MCF 10A (cell line): ENCODE data around the gene TIAM2. TPM values are rescaled to one million over a fixed set of nuclear protein-coding genes. Genes with fewer than 3 reads are reported as not detected.

ENCODE experiments used
- BruUV-seq: library from RNA; stranded (reverse); fragments of 400-500 nt; replicated peaks from 2 replicates; lab custom pipeline; 2021; lab: Mats Ljungman, UMichigan
- CTCF ChIA-PET: fragments of 300-600 bp; sonication (Branson Sonifier 250); formaldehyde crosslinking; extraction: SDS; loops from one replicate; lab custom pipeline; 2021; ENCODE audit warnings: antibody characterized with exemption, inconsistent platforms; lab: Yijun Ruan, JAX
- POLR2A ChIA-PET: fragments of 300-600, 350-650 bp; sonication (Branson Sonifier 250); formaldehyde crosslinking; extraction: SDS; loops from one replicate; lab custom pipeline; 2020; ENCODE audit warnings: antibody characterized with exemption, inconsistent platforms; lab: Yijun Ruan, JAX
- DNase-seq: peaks from one replicate; pipeline ENCODE4 v3.0.0-alpha.2; 2018; ENCODE audit not compliant: unreplicated experiment
- H3K27ac Mint-ChIP-seq: one replicate; pipeline ENCODE4 v1.8.0; 2022; ENCODE audit warnings: mild to moderate bottlenecking, low read depth, mixed read lengths; ENCODE audit not compliant: unreplicated experiment
- H3K27me3 Mint-ChIP-seq: one replicate; pipeline ENCODE4 v1.8.0; 2022; ENCODE audit warnings: mixed read lengths; ENCODE audit not compliant: insufficient read depth, unreplicated experiment
- H3K36me3 Mint-ChIP-seq: one replicate; pipeline ENCODE4 v1.8.0; 2022; ENCODE audit warnings: mild to moderate bottlenecking, moderate library complexity, mixed read lengths; ENCODE audit not compliant: insufficient read depth, unreplicated experiment
- H3K4me1 Mint-ChIP-seq: one replicate; pipeline ENCODE4 v1.8.0; 2022; ENCODE audit warnings: mixed read lengths; ENCODE audit not compliant: insufficient read depth, unreplicated experiment
- H3K4me3 Mint-ChIP-seq: one replicate; pipeline ENCODE4 v1.8.0; 2022; ENCODE audit warnings: mild to moderate bottlenecking, moderate library complexity, mixed read lengths; ENCODE audit not compliant: unreplicated experiment
- H3K9me3 Mint-ChIP-seq: one replicate; pipeline ENCODE4 v1.8.0; 2022; ENCODE audit warnings: mixed read lengths; ENCODE audit not compliant: unreplicated experiment
- intact Hi-C: fragments of 100-400 bp; cut with micrococcal nuclease; formaldehyde crosslinking; loops from 2 replicates; pipeline ENCODE4 v1.14.1; 2022
- total RNA-seq: library from RNA; stranded (reverse); gene quantifications from 2 replicates; pipeline ENCODE4 v1.2.3, GENCODE V29; 2022
- TF ChIP-seq, protein P1 (sequence below): fragments of 200-600 bp; IDR thresholded peaks from one replicate; pipeline ENCODE4 v1.8.0; 2022; ENCODE audit warnings: antibody characterized with exemption, mild to moderate bottlenecking; ENCODE audit not compliant: unreplicated experiment

TIAM2 gene
- total RNA-seq, 1 experiment from 2014 or later: 3.1 TPM

DNA sequence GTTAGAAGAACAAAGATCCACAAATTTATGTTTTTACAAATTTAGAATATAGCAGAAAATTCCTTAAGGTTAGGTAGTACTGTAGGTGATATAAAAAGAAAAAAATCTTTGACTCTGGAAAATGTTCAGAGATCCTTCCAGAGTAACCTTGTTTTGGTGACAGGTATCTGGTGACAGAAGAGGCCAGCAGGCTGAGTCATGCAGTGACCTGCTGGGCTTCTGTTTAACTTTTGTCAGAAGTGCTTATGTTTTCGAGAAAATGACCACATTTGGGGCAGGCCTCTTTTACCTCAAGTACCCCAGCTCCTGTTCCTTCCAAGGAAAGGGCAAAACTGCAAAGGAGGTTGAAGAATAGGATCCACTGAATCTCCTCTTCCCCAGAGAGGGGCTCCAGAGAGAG lies 258.2 kb downstream of the TIAM2 start:
- Mint-ChIP-seq H3K4me3 (no peak overlapping the region), H3K9me3 (no peaks in the 10 kb centered on the region), H3K36me3 (peaks cover 51% of the 10 kb centered on the region), H3K27me3 (no peaks in the 10 kb centered on the region), H3K4me1 (no peaks in the 10 kb centered on the region), H3K27ac (no peak overlapping the region)
- intact Hi-C loops: no loop called here
- no peak for DNase-seq
- POLR2A ChIA-PET: no interaction called here
- CTCF ChIA-PET: interaction anchor here (0.6 kb wide), 1 partner anchor 40 kb away, joined by 3 read pairs; no protein-coding TSS in a partner anchor
- no TSS peak for BruUV-seq
- TF ChIP-seq, protein P1, sequence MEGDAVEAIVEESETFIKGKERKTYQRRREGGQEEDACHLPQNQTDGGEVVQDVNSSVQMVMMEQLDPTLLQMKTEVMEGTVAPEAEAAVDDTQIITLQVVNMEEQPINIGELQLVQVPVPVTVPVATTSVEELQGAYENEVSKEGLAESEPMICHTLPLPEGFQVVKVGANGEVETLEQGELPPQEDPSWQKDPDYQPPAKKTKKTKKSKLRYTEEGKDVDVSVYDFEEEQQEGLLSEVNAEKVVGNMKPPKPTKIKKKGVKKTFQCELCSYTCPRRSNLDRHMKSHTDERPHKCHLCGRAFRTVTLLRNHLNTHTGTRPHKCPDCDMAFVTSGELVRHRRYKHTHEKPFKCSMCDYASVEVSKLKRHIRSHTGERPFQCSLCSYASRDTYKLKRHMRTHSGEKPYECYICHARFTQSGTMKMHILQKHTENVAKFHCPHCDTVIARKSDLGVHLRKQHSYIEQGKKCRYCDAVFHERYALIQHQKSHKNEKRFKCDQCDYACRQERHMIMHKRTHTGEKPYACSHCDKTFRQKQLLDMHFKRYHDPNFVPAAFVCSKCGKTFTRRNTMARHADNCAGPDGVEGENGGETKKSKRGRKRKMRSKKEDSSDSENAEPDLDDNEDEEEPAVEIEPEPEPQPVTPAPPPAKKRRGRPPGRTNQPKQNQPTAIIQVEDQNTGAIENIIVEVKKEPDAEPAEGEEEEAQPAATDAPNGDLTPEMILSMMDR: no peak

GRCh38 chr6:155254139-155254538 lies 259.0 kb downstream of the TIAM2 start:
- Mint-ChIP-seq H3K27ac (no peak overlapping the region), H3K4me3 (no peak overlapping the region), H3K9me3 (no peaks in the 10 kb centered on the region), H3K36me3 (peaks cover 55% of the 10 kb centered on the region), H3K27me3 (no peaks in the 10 kb centered on the region), H3K4me1 (no peaks in the 10 kb centered on the region)
- intact Hi-C loops: no loop called here
- CTCF ChIA-PET: interaction anchor here (0.7 kb wide), 1 partner anchor 13 kb away, joined by 3 read pairs; no protein-coding TSS in a partner anchor
- TF ChIP-seq, protein P1: no peak
- POLR2A ChIA-PET: no interaction called here
- BruUV-seq: no TSS peak
- no peak for DNase-seq

DNA sequence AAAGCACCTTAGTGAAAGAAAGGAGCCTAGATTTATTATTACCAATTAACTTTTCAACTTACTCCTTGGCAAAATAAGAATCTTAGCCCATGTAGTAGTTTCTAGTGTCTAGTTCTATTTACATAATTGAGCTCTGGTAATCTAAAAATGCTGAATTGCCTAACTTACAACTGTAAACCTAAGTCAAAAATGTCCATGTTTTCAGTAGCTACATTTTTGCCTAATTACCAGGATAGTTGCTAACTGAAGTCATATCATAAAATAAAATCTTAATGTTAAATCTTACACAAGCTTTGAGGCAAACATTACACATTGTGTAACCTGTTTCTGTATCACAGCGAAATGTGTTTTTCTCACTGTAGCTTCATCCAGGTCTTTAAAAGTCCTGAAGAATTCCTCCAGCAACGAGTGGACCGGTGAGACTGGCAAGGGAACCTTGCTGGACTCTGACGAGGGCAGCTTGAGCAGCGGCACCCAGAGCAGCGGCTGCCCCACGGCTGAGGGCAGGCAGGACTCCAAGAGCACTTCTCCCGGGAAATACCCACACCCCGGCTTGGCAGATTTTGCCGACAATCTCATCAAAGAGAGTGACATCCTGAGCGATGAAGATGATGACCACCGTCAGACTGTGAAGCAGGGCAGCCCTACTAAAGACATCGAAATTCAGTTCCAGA lies 261.1 kb downstream of the TIAM2 start:
- H3K4me1 Mint-ChIP-seq: no peaks in the 10 kb centered on the region
- peaks cover 66% of the 10 kb centered on the region for H3K36me3 Mint-ChIP-seq
- H3K27me3 Mint-ChIP-seq: no peaks in the 10 kb centered on the region
- H3K9me3 Mint-ChIP-seq: no peaks in the 10 kb centered on the region
- CTCF ChIA-PET: interaction anchor here (1.4 kb wide), 1 partner anchor 9 kb away, joined by 6 read pairs; no protein-coding TSS in a partner anchor
- intact Hi-C loops: no loop called here
- POLR2A ChIA-PET: no interaction called here
- BruUV-seq: no TSS peak
- DNase-seq: no peak
- TF ChIP-seq, protein P1: no peak
- no peak overlapping the region for H3K4me3 Mint-ChIP-seq
- no peak overlapping the region for H3K27ac Mint-ChIP-seq

- ChIA-PET CTCF (interaction anchor here (1.5 to 2.6 kb wide), 2 partner anchors 10 kb away, joined by 6 to 14 read pairs; no protein-coding TSS in a partner anchor), POLR2A (no interaction called here)
- no peak overlapping the region for H3K27ac Mint-ChIP-seq
- no TSS peak for BruUV-seq
- no peaks in the 10 kb centered on the region for H3K9me3 Mint-ChIP-seq
- no peak for DNase-seq
- peaks cover 70% of the 10 kb centered on the region for H3K36me3 Mint-ChIP-seq
- H3K4me1 Mint-ChIP-seq: no peaks in the 10 kb centered on the region
- H3K27me3 Mint-ChIP-seq: no peaks in the 10 kb centered on the region
- H3K4me3 Mint-ChIP-seq: no peak overlapping the region
- TF ChIP-seq, protein P1: no peak
- intact Hi-C loops: no loop called here
These were observed 262.7 kb downstream of the TIAM2 start for GRCh38 chr6:155257796-155258195.
